HG03159 (cell line): ENCODE measurements around the gene MCOLN3.

ENCODE experiments used
- ATAC-seq: cut with Tn5 transposase; IDR thresholded peaks from one replicate; pipeline ENCODE4 v1.9.1; 2021; ENCODE audit warnings: mild to moderate bottlenecking, moderate library complexity; ENCODE audit not compliant: unreplicated experiment

MCOLN3 gene

GRCh38 chr1:85048296-85049064 lies at the start of gene MCOLN3:
MCOLN3 (minus strand) TSS chr1:85048500; CDS start chr1:85045360, 3,140 bp downstream.
- ATAC-seq = peak; percentile 65

GRCh38 chr1:85093644-85094043 lies 45.3 kb upstream of the MCOLN3 start:
- ATAC-seq = no peak

GRCh38 chr1:85091671-85092280 lies 43.5 kb upstream of the MCOLN3 start:
- no peak for ATAC-seq

GRCh38 chr1:85090225-85090624 lies 41.9 kb upstream of the MCOLN3 start:
- ATAC-seq = no peak

- no peak for ATAC-seq
These were observed 40.9 kb upstream of the MCOLN3 start for GRCh38 chr1:85089203-85089602.

- no peak for ATAC-seq
These were observed 40.1 kb upstream of the MCOLN3 start for GRCh38 chr1:85088408-85088784.

GRCh38 chr1:85087659-85088407 lies 39.5 kb upstream of the MCOLN3 start:
- ATAC-seq = no peak

- ATAC-seq = no peak
These were observed 37.1 kb upstream of the MCOLN3 start for GRCh38 chr1:85085417-85085816.

GRCh38 chr1:85078903-85079302 lies 30.6 kb upstream of the MCOLN3 start:
- no peak for ATAC-seq

- ATAC-seq = peak; percentile 70
These were observed 26.2 kb upstream of the MCOLN3 start for GRCh38 chr1:85074365-85074964.

GRCh38 chr1:85070972-85071492 lies 22.7 kb upstream of the MCOLN3 start:
- ATAC-seq = no peak

- ATAC-seq = no peak
These were observed 20.5 kb upstream of the MCOLN3 start for GRCh38 chr1:85068846-85069245.

GRCh38 chr1:85065550-85065949 lies 17.2 kb upstream of the MCOLN3 start:
- ATAC-seq = no peak

GRCh38 chr1:85062425-85063026 lies 14.2 kb upstream of the MCOLN3 start:
- peak; percentile 9 for ATAC-seq

GRCh38 chr1:85061711-85062424 lies 13.6 kb upstream of the MCOLN3 start:
- peak; percentile 100 for ATAC-seq

- ATAC-seq = no peak
These were observed 11.7 kb upstream of the MCOLN3 start for GRCh38 chr1:85060038-85060437.

- ATAC-seq = no peak
These were observed 11.3 kb upstream of the MCOLN3 start for GRCh38 chr1:85059563-85059962.

- no peak for ATAC-seq
These were observed 10.5 kb upstream of the MCOLN3 start for GRCh38 chr1:85058786-85059185.

- ATAC-seq = no peak
These were observed 10.0 kb upstream of the MCOLN3 start for GRCh38 chr1:85058311-85058710.

- no peak for ATAC-seq
These were observed 6.4 kb upstream of the MCOLN3 start for GRCh38 chr1:85054664-85055063.
